GOT3 (cell line): ENCODE measurements around the gene CYP2B6.
"Not testable (repeated sequence)": the region's sequence is repeated elsewhere in the genome, so short reads cannot be mapped to it uniquely, and the experiment has no call there.

Experiments used
- DNase-seq: peaks from one replicate; lab custom pipeline; 2025; ENCODE audit warnings: mixed read lengths; lab: John Stamatoyannopoulos, UW

The CYP2B6 gene

GRCh38 chr19:40980743-40981442 lies 10.2 kb upstream of the CYP2B6 start:
- not testable (repeated sequence) for DNase-seq

GRCh38 chr19:40981591-40981990 lies 9.5 kb upstream of the CYP2B6 start:
- DNase-seq: no peak

GRCh38 chr19:40982594-40983101 lies 8.4 kb upstream of the CYP2B6 start:
- DNase-seq: no peak

GRCh38 chr19:40989453-40989852 lies 1.6 kb upstream of the CYP2B6 start:
- DNase-seq: no peak

GRCh38 chr19:40995355-40995754 lies 4.3 kb downstream of the CYP2B6 start:
- DNase-seq: no peak

- DNase-seq: not testable (repeated sequence)
Observed at GRCh38 chr19:40999018-40999417, 7.9 kb downstream of the CYP2B6 start.

DNA sequence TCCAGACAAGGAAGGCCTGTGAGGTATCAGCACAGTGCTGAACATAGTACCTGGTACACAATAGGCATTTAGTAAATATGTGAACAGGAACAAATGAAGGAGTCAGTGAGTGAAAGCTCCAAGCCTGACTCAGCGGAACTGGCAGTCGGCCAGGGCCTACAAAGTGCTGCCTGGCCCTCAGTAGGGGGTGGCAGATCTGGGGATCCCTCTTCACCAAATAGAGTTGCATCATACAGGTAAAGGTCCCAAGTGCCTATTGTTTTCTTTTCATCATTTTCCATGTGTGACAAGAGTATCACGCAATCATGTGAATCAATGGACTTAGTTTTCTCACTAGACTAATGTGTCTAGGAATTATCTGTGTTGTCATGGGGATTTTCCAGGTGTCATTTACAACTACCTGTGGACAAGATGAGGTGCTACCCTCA lies 9.2 kb downstream of the CYP2B6 start:
- DNase-seq: no peak

GRCh38 chr19:41001243-41001971 lies 10.3 kb downstream of the CYP2B6 start:
- DNase-seq: no peak

DNA sequence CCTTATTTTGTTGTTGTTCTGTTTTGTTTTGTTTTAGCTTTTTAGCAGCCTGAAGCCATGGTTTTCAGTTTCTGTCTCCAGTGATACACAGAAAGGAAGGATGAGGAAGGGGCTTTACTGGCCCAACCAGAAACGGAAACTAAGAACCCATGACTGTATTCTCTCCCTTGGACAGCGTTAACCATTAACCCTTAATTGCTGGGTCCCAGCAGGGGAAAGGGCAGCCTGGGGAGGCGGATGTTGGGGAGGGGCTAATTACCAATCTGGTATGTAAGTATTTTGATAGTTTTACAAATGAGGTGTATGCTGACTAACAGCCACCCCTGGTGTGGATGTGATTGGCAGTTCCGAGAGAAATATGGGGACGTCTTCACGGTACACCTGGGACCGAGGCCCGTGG lies 12.6 kb downstream of the CYP2B6 start:
- DNase-seq: not testable (repeated sequence)

- DNase-seq: no peak
Observed at GRCh38 chr19:41009700-41010235, 18.7 kb downstream of the CYP2B6 start.

GRCh38 chr19:41013359-41013758 lies 22.3 kb downstream of the CYP2B6 start:
- no peak for DNase-seq

DNA sequence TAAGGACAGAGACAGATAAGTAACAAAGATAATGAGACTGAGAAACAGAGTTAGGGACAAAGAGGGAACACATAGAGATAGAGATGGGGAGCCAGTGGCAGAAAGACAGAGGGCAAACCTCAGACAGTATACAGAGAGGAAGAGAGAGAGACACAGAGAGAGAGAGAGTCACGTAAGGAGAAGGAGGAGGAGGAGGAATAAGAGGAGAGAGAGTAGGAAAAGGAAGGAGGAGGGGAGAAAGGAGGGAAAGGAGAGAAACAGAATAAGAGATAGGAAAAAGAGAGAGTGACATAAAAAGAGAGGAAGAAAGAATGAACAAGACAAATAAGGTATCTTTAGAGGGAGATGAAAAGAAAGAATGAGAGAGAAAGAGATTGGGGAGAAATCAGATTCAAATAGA lies 23.6 kb downstream of the CYP2B6 start:
- DNase-seq: no peak

DNA sequence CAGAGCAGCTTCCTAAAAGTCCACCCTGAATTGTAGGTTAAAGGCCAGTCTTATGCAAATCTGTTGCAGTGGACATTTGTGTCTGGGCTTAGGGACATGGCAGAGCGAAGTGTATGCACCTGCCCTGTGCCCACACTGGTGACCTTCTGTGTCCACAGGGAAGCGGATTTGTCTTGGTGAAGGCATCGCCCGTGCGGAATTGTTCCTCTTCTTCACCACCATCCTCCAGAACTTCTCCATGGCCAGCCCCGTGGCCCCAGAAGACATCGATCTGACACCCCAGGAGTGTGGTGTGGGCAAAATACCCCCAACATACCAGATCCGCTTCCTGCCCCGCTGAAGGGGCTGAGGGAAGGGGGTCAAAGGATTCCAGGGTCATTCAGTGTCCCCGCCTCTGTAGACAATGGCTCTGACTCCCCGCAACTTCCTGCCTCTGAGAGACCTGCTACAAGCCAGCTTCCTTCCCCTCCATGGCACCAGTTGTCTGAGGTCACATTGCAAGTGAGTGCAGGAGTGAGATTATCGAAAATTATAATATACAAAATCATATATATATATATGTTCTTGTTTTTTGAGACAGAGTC lies 25.5 kb downstream of the CYP2B6 start:
- DNase-seq: no peak

DNA sequence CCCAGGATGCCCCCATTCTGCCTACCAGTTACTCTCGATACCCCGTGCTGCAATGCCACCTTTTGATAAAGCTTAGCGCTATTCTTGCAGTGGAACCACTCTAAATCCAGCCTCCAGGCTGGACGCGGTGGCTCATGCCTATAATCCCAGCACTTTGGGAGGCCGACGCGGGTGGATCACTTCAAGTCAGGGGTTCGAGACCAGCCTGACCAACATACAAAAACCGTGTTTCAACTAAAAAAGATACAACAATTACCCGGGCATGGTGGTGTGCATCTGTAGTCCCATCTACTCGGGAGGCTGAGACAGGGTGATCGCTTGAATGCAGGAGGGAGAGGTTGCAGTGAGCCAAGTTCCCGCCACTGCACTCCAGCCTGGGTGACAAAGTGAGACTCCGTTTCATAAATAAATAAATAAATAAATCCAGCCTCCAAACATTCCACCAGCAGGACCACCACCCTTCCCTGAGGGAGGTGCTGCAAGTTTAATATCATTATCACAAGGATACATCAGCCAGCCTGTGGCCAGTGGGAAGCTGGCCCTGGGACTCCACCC lies 27.7 kb downstream of the CYP2B6 start:
- no peak for DNase-seq

DNA sequence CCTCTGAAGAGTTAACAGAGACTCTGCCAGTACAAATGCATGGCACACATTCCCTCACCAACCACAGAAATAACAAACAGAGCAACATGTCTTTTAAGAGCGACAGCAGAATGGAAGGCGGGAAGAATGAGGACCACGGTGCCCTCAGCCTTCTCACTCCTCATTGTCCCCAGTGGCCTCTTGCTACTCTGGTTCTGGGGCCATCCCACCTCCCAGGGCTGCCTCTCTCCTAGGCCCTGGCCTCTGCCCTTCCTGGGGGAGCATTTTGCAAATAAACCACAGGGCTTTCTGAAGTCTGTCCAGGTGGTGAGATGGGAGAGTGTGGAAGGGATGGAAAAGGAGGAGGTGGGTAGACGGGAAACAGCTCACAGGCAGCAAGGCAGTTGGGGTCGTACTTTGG lies 28.3 kb downstream of the CYP2B6 start:
- no peak for DNase-seq

DNA sequence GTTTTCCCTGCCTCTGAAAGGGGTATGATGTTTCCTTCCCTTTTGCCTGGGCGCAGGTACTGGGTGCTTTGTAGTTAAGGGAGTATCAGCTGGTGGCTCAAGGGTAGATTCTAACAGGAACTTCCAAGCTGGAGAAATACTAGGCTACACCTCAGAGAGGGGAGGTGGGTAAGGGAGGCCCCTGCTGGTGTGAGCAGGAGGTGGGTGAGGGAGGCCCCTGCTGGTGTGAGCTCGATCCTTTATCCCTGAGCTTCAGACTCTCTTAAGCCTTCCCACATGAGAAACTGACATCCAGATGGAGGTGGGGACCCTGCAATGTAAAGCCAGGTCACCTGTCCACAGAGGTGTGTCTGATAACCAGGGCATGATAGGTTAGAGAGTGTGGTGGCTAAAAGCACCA lies 32.1 kb downstream of the CYP2B6 start:
- no peak for DNase-seq

- DNase-seq: no peak
Observed at GRCh38 chr19:41025411-41025810, 34.3 kb downstream of the CYP2B6 start.

- DNase-seq: no peak
Observed at GRCh38 chr19:41025871-41026270, 34.8 kb downstream of the CYP2B6 start.

DNA sequence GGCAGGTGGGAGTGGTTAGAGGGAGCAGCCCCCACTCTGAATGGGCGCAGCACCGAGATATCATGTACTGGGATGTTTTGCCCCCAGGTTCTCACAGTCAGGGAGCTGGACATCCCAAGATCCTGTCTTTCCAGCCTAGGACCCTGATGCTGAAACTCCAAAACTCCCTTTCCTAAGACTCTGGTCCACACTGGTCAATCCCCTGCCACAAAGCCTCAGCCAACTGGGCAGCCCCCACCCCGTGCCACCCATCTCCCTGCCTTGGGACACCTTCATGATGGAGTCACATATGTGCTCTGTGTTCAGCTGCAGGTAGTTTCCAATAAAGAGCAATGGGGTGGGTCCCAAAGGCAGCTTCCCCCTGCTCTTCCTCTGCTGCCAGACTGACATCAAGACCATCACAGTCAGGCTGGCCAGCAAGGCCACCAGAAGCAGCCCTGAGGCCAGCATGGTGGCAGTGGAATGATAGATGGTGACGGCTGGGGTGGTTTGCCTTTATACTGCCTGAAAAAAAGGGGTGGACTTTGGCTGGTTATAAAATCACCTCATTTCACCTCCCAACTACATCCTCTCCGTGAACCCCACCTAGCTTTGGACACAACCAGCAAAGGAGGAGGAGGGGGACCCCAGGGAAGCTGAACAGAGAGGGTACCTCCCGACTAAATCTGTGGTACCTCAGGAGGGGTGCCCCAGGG lies 36.3 kb downstream of the CYP2B6 start:
- DNase-seq: no peak

DNA sequence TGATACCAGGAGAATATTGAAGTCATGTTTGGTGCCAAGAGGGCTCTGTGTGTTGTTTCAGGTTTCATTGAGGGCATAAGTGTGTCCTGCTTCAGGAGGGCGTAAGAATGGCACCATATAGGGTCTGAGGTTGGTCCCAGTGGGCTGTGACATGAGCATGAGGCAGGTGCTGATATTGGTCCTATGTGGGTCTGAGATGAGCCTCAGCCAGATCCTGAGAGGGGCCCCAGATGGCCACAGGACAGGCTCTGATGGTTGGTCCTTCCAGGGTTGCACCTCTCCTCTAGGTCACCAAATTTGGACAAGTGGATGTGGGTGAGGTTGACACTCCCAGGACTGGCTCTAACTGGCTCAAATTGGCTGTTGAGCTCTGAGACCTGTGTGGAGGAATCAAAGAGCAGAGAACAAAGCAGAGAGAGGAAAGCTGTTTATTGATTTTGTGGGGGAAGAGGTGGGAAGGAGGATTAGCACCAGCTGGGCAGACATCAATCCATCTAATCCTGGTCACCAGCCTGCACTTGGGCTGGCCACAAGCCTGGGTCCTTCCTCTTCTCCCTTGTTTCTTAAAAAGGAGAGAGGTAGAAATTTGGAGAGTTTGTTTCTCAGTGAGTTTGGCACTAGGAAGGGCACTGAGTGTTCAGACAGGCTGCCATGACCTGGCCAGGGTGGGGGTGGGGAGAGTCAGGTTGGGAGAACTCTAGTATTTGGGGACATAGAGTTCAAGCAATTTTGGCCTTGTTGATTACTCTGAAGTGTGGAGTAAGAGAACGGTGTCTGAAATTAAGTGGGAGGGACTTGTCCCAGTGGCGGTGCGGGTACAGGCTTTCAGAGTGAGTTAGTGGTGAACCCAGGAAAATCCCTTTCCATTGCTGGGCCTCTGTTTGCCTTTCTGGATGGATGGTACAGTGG lies 38.7 kb downstream of the CYP2B6 start:
- no peak for DNase-seq

- DNase-seq: no peak
Observed at GRCh38 chr19:41030651-41031050, 39.6 kb downstream of the CYP2B6 start.
